Adrenal gland (tissue), 12 donors: ENCODE results near the gene DSG2. TPM values are rescaled to one million over a fixed set of nuclear protein-coding genes. Genes with fewer than 3 reads are reported as not detected.

Source experiments
- DNase-seq, 7 donors: peaks; one replicate each; pipeline ENCODE4 v3.0.0-alpha.2; 2019 to 2020
- H3K27ac ChIP-seq, 5 donors: fragments of 200-600 bp; sonication (generic) in 4 of 5; 1 replicate in 3 of 5; 2 replicates in 2 of 5; pipeline versions ENCODE4 v1.5.1 to v1.8.0; 2016 to 2020; ENCODE audit warnings: mild to moderate bottlenecking in 1 of 5
- H3K27me3 ChIP-seq: fragments of 200-600 bp; 2 replicates; pipeline ENCODE4 v1.8.0; 2021
- H3K36me3 ChIP-seq, 2 donors: fragments of 200-600 bp; replicated peaks in 1 of 2; 1 replicate in 1 of 2; 2 replicates in 1 of 2; pipeline versions ENCODE4 v1.5.1 to v1.8.0; 2018 to 2022
- H3K4me1 ChIP-seq, 2 donors: fragments of 200-600 bp; replicated peaks in 1 of 2; 1 replicate in 1 of 2; 2 replicates in 1 of 2; pipeline versions ENCODE4 v1.5.1 to v1.8.0; 2018 to 2021
- H3K4me3 ChIP-seq, 4 donors: fragments of 200-600 bp; sonication (generic) in 3 of 4; one replicate each; pipeline ENCODE4 v1.5.1; 2016 to 2018
- H3K9me3 ChIP-seq, 3 donors: fragments of 200-600 bp; sonication (generic) in 1 of 3; replicated peaks in 1 of 3; 1 replicate in 2 of 3; 2 replicates in 1 of 3; pipeline versions ENCODE4 v1.5.1 to v1.8.0; 2016 to 2021
- POLR2A ChIP-seq, 2 donors: fragments of 450-650 bp; IDR thresholded peaks; one replicate each; pipeline ENCODE4 v1.6.1; 2017; ENCODE audit warnings: antibody characterized with exemption in 2 of 2, mild to moderate bottlenecking in 2 of 2, moderate library complexity in 1 of 2
- WGBS, 4 donors: extraction: QIAGEN DNeasy Blood & Tissue Kit in 2 of 4; methylation state at CpG; one replicate each; pipeline versions ENCODE4 v1.1.5 to v1.1.7; 2013 to 2017; 5-methylcytosine and 5-hydroxymethylcytosine counted together
- intact Hi-C, 2 donors: fragments of 100-400 bp; cut with DNase I; formaldehyde crosslinking; loops; one replicate each; pipeline versions ENCODE4 v1.14.1 to v1.15.0; 2022 to 2023
- polyA plus RNA-seq, 3 donors: library from polyadenylated mRNA; stranded (reverse); fragments of 200-250 nt in 2 of 3; fragments of 350-450 nt in 1 of 3; fragmentation: Illumina TruSeq in 1 of 3; extraction: RNeasy Lipid Tissue Mini Kit (QIAGEN cat#74804) in 1 of 3; gene quantifications; one replicate each; pipeline ENCODE4 v1.2.3, GENCODE V29; 2013 to 2014
- total RNA-seq, 9 donors: library from RNA; depleted of rRNA in 4 of 9; stranded (reverse); fragments of >200 nt in 4 of 9; fragments of 120-200 nt in 1 of 9; fragmentation: NEBNext Ultra II Directional in 1 of 9; extraction: Animal tissue kit (Norgen Biotek cat#: 25700) in 1 of 9; gene quantifications; one replicate each; pipeline versions ENCODE4 v1.1.0 to v1.2.4, GENCODE V29; 2013 to 2023
- TF ChIP-seq, protein P1 (sequence below), 6 experiments: fragments of 450-650 bp in 4 of 6; fragments of 200-600 bp in 2 of 6; sonication (generic) in 1 of 6; IDR thresholded peaks; 1 replicate in 5 of 6; 2 replicates in 1 of 6; pipeline versions ENCODE4 v1.5.1 to v1.8.0; 2016 to 2021; ENCODE audit warnings: antibody characterized with exemption in 6 of 6, mild to moderate bottlenecking in 2 of 6, moderate library complexity in 1 of 6
- donor health status: healthy with polysubstance abuse.
- donor health status: Bipolar disorder and iron deficiency.
- donor health status: DM: yes; HTN: yes; CAD: no.
- donor health status: DM: no; HTN: no; CAD: no.
- donor health status: DM: no; HTN: no; CAD: no.
- donor health status: DM: yes; HTN: yes; CAD: no.

Gene DSG2
- total and polyA plus RNA-seq, 12 donors, result 0.32 to 6.8 (median 2.1) TPM

DNA sequence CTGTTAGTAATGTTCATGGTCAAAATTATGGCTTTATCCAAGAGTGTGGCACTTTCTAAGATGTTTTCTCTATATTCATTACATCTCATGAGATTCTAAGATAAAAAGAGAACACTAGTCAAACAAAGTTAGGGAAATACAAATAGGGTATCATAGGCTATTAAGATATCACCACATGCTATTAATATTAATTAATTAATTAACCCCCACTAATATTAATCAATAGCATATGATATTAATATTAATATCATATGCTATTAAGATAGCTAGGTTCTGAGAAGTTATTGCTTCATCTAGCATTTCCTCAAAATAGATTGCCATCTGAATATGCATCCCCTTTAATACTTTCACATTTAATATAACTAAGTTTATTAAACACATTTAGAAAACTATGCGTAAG, 28.3 kb upstream of the DSG2 start:
- 84 to 93% (median 86%) methylated on average over 1 of the region's 1 CpG for WGBS, 4 donors
- Histone ChIP-seq H3K4me3 (no peak overlapping the region), H3K27ac (no peak overlapping the region), H3K9me3 (no peaks in the 10 kb centered on the region), H3K4me1 (no peaks in the 10 kb centered on the region), H3K36me3 (no peaks in the 10 kb centered on the region), H3K27me3 (no peaks in the 10 kb centered on the region)
- intact Hi-C loops, result no loop called here
- DNase-seq, result no peak
- no peak for TF ChIP-seq POLR2A (IDR thresholded peaks at IDR 0.05)
- TF ChIP-seq, protein P1, sequence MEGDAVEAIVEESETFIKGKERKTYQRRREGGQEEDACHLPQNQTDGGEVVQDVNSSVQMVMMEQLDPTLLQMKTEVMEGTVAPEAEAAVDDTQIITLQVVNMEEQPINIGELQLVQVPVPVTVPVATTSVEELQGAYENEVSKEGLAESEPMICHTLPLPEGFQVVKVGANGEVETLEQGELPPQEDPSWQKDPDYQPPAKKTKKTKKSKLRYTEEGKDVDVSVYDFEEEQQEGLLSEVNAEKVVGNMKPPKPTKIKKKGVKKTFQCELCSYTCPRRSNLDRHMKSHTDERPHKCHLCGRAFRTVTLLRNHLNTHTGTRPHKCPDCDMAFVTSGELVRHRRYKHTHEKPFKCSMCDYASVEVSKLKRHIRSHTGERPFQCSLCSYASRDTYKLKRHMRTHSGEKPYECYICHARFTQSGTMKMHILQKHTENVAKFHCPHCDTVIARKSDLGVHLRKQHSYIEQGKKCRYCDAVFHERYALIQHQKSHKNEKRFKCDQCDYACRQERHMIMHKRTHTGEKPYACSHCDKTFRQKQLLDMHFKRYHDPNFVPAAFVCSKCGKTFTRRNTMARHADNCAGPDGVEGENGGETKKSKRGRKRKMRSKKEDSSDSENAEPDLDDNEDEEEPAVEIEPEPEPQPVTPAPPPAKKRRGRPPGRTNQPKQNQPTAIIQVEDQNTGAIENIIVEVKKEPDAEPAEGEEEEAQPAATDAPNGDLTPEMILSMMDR (IDR thresholded peaks at IDR 0.05), result no peak

DNA sequence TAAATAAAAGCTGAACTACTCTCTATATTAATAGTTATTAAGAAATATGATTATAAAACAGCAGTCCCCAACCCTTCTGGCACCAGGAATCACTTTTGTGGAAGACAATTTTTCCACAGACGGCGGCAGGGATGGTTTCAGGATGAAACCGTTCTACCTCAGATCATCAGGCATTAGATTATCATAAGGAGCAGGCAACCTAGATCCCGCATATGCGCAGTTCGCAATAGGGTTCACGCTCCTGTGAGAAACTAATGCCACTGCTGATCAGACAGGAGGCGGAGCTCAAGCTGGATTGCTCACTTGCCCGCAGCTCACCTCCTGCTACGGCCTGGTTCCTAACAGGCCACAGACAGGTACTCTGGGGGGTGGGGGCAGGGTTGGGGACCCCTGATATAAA, 19.3 kb upstream of the DSG2 start:
- intact Hi-C loops, result no loop called here

DNA sequence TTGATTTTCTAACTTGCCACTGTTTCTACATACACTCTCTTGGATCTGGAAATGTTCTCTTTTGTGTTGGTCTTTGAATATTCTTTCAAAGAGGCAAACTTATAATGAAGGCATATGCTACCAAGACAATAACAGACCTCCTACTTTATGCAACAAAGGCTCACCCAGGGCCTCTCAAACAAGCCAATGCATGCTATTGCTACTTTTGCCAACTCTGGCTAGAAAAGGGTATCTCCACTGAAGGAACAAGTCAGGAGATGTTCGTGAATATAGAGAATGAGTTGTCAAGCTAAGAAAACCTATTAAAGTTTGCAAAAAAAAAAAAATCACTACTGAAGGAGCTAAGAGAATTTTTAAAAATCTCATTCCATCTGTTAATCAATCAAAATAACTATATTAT, 15.9 kb upstream of the DSG2 start:
- Histone ChIP-seq H3K4me3 (no peak overlapping the region), H3K9me3 (no peaks in the 10 kb centered on the region), H3K4me1 (no peaks in the 10 kb centered on the region), H3K36me3 (no peaks in the 10 kb centered on the region), H3K27ac (no peak overlapping the region), H3K27me3 (peaks cover 4% of the 10 kb centered on the region)
- TF ChIP-seq, protein P1 (IDR thresholded peaks at IDR 0.05), result no peak
- no peak for TF ChIP-seq POLR2A (IDR thresholded peaks at IDR 0.05)
- intact Hi-C loops, result no loop called here
- DNase-seq, result no peak
- 59 to 87% (median 70%) methylated on average over 1 of the region's 1 CpG for WGBS, 4 donors

More for the DNA sequence above, 19.3 kb upstream of the DSG2 start:
- Histone ChIP-seq H3K27ac (no peak overlapping the region), H3K9me3 (no peaks in the 10 kb centered on the region), H3K36me3 (no peaks in the 10 kb centered on the region), H3K27me3 (no peaks in the 10 kb centered on the region), H3K4me1 (no peaks in the 10 kb centered on the region), H3K4me3 (no peak overlapping the region)
- no peak for DNase-seq
- 89 to 99% (median 91%) methylated on average over 10 of the region's 10 CpGs for WGBS, 4 donors
- TF ChIP-seq POLR2A (IDR thresholded peaks at IDR 0.05), result no peak
- TF ChIP-seq, protein P1 (IDR thresholded peaks at IDR 0.05), result no peak

DNA sequence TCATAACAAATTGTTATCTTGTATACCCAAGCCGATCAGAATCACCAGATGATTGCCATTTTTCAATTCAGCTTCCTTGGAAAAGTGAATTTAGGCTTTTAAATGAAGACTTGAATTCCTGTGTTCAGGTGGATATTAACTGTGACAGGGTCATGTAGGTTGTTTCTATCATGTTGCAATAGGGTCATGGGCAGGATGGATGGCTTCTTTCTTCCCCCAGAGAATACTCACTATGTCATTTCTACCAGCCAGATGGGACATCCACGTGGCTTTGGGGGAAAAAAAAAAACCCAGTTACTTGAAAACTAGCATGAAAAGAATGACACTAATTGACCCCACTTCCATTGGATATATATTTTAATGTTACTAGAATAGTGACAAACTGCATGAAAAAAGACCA, 14.6 kb upstream of the DSG2 start:
- Histone ChIP-seq H3K27ac (no peak overlapping the region), H3K27me3 (peaks cover 7% of the 10 kb centered on the region), H3K4me1 (no peaks in the 10 kb centered on the region), H3K9me3 (no peaks in the 10 kb centered on the region), H3K36me3 (no peaks in the 10 kb centered on the region), H3K4me3 (no peak overlapping the region)
- 60 to 67% (median 65%) methylated on average over 2 of the region's 2 CpGs for WGBS, 4 donors
- intact Hi-C loops, result no loop called here
- no peak for TF ChIP-seq POLR2A (IDR thresholded peaks at IDR 0.05)
- TF ChIP-seq, protein P1 (IDR thresholded peaks at IDR 0.05), result no peak
- no peak for DNase-seq
